NCI-H748 (cell line): ENCODE results near the gene NINL.

ENCODE experiments used
- DNase-seq: peaks from one replicate; lab custom pipeline; 2025; ENCODE audit not compliant: unreplicated experiment; lab: John Stamatoyannopoulos, UW

NINL gene

DNA sequence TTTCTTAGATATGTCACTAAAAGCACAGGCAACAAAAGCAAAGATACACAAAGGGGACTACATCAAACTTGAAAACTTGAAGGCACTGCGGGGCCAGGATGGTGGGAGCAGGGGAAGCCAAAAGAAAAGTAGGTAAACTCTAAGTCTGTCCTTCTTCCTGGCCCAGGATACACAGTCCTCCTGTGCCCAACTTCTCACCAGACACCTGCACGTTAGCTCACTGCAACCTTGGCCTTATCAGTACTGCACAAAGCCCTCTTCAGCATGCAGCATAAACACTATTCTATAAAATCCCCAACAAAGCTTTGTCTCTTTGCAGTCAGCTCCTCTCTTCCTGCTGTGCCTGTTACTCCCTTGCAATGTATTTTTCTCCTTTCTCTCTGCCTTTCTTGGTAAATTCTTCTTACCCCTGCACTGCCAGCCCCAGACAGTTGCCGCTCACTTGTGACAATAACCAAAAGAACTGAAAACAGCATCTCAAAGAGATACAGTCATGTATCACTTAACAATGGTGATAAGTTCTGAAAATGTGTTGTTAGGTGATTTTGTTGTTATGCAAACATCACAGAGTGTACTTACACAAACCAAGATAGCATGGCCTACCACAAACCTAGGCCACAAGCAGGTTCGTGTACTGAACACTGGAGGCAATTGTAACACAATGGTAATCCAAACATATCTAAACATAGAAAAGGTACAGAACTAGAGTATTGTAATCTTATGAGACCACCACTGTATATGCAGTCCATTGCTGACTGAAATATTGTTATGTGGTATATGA is 51.2 kb downstream of the NINL start:
- DNase-seq = no peak

DNA sequence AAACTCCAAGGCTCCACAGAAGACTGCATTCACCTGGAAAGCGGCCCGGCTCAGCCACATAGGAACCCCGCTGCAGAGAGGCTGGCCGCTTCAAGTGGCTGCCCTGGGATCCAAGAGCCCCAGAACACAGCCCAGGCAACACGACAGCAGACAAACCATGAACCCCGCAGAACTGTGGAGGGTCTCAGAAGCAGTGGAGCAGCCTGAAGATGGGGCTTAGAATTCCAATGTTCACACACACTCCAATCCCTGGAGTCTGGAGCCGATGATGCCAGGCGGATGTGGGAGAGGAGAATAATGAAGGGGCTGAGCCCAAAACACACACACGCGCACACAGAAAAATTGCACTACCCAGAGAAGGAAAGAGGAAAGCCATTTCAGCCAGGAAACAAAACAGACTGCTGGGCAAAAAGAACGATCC is 52.4 kb downstream of the NINL start:
- no peak for DNase-seq

DNA sequence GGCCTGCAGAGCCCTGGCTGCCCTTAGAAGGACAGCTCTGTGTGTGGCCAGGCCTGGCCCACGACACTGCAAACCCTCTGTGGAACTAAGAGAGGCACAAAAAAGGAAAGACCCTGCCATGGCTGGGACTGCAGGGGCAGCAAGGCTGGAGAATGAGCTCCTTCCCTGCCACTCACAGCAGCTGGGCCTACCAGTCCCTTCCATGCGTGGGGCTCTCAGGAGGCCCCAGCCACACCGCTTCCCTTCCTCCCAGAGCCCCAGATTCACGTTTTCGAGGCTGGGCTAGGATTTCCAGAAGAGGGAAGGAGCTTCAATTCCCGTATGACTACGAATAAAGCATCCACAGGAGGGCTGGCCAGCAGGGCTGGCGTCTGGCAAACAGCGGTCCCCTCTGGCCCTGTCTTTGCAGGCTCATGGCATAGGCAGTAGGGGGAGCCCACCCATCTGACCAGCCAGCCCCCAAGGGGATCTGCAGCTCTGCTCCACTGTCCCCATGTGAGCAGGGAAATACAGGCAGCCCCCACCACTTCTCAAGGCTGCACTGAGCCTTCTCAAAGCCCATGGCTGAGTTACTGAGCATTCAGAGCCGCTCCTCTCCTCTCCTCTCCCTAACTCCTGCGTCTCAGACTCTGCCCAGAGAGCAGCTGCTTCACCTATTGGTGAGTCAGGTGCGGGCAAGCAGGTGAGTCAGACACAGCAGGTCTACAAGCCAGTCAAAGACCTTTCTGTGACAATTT is 53.1 kb downstream of the NINL start:
- no peak for DNase-seq

DNA sequence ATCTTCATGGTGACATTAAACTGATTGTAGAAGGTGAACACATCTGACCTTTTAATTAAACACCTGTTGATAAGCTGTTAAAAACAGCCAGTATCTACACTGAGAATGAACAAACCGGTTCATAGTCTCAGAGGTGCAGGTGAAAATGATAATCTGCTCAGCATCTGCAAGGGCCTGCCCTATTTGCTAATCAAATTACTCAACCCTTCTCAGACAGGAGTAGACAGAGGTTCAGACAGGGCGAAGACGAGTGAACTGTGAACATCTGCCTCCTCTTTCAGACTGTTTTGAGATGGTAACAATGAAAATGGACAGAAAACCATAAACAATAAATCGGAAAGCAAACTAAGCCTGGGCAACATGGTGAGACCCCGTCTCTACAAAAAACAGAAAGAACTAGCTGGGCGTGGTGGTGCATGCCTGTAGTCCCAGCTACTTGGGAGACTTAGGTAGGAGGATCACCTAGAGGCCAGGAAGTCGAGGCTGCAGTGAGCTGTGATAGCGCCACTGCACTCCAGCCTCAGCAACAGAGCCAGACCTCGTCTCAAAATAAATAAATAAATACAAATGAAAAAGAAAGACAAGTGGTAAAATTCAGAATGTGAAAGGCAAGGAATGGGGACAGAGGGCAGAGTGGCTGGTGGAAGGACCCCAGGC is 55.9 kb downstream of the NINL start:
- DNase-seq = no peak

DNA sequence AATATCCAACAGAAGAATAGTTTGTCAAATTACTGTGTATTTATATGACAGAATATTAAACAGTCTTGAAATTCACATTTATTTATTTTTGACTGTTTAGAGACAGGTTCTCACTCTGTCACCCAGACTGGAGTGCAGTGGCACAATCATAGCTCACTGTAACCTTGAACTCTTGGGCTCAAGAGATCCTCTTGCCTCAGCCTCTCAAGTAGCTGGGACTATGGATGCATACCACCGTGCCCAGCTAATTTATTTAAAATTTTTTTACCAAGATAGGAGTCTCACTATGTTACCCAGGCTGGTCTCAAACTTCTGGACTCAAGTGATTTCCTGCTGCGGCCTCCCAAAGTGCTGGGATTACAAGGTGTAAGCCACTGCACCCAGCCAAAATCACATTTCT is 57.4 kb downstream of the NINL start:
- no peak for DNase-seq

DNA sequence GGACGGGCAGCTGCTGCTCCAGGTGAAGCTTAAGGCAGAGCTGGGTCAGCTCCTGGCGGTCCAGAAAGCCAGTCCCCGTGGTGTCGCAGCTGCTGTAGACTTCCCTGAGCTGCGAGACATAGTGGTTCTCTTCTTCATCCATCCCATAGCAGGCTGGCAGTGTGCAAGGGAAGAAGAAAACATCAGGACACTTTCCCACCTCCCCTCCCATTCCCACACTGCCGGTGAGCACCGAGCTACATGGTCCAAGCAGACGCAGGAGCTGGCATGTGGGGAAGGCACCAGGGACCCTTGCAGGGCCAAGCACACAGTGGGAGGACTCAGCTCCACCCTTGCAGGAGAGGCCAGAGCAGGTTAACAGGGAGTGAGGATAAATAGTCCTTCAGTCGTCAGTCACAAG is 58.9 kb downstream of the NINL start:
- no peak for DNase-seq

DNA sequence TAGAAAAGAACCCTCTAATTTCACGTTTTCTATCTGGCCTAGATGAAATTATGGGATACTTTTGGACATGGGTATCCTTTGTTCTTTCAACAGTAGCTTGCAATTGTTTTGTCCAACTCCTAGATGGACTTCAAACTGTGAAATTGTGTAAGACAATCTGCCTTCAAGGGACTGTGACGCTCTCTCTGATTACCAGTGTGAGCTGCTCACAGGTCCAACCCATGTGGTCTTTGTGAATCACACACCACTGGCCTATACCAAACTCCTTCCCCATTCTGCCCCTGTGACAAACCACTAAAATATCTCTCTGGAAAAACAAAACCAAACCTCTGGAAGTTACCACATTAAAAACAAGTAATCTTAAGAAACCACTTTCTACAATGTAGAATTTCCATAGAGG is 59.5 kb downstream of the NINL start:
- no peak for DNase-seq

DNA sequence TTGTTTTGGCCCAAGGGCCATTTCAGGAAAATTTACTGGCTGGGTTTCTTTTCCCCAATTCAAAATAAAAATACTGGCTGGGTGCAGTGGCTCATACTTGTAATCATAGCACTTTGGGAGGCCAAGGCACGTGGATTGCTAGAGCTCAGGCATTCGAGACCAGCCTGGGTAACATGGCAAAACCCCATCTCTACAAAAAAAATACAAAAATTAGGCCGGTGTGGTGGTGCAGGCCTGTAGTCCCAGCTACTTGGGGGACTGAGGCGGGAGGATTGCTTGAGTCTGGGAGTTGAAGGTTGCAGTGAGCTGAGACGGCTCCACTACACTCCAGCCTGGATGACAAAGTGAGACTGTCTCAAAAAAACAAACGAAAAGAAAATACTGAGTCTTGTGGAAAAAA is 60.0 kb downstream of the NINL start:
- no peak for DNase-seq

DNA sequence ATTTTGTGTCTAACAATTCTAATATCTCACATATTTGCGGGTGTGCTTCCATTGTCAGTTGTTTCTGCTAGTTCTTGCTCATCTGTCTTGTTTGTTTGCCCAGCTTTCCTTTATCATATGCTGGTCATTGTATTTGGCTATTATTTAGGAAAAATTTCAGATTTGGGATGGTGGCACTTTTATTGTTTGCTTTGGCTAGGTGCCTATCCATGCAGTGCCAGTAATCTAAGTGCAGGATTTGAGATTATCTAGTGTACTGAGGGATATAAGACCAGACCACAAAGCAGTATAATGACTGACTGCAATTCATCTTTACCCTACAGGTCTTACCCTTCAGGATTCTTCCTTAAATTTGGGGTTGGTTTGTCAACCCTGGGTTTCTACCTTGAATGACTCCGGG is 63.9 kb downstream of the NINL start:
- DNase-seq = no peak

DNA sequence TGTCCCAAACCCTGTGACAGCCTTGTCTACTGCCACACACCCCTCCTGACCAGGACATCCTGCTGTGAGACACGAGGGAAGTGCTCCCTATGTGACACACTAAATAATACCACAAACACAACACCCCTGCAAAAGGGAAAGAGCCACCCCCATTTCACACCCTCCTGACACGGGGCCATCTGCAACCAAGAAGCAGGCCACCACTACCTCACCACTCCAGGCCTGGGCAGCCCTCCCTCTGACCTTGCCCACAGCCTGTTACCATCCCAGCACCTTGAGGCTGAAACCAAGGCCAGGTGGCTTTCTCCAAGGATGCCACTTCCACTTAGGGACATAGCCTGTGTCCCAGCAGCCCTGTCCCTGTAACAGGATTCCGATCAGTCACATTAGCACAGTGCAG is 68.2 kb downstream of the NINL start:
- no peak for DNase-seq

DNA sequence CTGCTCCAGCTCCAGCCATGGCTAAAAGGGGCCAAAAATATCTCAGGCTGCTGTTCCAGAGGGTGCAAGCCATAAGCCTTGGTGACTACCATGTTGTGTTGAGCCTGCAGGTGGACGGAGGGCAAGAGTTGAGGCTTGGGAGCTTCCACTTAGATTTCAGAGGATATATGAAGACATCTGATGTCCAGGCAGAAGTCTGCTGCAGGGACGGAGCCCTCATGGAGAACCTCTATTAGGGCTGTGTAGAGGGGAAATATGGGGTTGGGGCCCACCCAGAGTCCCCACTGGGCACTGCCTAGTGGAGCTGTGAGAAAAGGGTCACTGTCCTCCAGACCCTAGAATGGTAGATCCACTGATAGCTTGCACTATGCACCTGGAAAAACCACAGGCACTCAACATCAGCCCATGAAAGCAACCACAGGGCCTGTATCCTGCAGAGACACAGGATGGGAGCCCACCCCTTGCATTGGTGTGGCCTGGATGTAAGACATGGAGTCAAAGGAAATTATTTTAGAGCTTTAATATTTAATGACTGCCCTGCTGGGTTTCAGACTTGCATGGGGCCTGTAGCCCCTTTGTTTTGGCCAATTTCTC is 70.5 kb downstream of the NINL start:
- no peak for DNase-seq

DNA sequence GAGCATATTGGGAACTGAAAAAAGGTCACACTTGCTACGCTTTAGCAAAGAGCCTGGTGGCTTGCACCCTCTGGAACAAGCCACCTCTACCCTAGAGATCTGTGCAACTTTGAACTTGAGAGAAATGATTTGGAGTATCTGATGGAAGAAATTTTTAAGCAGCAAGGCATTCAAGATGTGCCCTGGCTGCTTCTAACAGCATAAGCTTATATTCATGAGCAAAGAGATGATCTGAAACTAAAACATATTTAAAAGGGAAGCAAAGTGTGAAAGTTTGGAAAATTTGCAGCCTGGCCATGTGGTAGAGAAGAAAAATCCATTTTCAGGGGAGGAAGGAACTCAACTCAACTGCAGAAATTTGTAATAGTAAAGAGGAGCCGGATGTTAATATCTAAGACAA is 71.1 kb downstream of the NINL start:
- no peak for DNase-seq

DNA sequence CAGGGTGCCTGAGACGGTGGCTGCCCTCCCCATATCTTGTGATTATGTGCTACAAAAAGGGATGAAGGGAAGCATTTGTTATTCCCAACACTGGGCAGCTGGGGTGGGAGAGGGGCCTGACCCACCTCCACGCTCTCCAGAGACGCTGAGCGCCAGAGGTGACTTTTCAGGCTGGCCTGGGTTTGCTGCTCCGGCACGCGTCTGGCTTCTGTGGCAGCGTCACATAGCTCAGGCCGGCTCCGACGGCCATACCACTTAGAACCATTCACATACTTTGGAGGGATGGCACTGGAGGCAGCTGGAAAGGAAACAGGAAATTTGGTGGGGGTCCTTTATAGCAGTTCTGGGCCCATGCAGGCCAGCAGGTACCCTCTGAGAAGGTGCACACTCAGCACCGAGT is 72.6 kb downstream of the NINL start:
- no peak for DNase-seq

DNA sequence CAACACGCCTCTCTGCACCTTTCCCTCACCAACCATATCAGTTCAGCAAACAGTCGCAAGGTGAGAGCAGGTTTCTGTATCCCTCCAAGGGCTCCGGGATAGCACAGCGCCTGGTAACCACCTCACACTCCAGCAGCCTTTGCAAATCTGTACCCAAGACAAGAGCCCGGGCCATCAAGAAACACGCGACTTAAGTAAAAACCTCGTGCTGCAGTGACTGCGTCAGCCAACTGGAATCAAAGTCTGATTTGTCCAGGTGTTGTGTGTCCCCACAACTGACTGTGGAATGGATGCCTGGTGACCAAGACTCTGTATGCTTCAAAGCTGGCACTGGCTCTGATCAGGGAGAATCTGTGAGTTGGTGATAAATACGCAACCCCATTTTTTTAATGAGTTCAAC is 74.1 kb downstream of the NINL start:
- no peak for DNase-seq

DNA sequence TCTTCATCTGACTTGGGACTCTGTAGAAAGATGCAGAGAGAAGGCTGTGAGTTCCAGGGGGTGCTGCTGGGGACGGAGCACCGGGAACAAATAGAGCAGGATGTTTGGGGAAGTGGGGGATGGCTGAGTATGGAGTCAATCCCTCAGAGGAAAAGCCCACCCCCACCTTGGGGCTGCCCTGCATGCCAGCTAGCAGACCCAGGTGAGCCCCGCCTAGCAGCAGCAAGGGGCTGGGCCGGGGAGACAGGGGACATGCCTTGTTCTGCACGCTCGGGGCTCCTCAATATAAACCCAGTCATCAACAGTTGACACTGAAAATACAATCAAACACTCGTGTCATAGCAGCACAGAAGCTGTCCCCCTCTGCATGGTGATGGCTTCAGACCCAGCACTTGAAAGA is 74.6 kb downstream of the NINL start:
- DNase-seq = no peak

DNA sequence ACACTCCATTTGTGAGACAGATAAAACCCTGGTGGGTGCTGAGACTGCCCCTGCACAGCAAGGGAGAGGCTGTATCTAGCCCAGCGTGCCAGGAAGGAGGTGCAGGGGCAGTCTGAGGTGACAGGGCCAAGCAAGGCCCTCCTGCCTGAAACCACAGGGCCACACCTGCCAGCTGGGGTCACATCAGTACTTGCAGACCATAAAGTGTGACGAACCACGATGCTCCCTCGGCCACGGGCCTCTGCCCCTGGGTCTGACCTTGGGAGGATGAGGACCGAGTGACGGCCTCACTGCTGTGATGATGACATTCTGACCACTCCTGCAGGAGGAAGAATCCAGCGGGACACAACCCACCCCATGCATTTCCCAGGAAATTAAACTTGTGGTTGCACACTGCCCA is 75.1 kb downstream of the NINL start:
- DNase-seq = no peak

DNA sequence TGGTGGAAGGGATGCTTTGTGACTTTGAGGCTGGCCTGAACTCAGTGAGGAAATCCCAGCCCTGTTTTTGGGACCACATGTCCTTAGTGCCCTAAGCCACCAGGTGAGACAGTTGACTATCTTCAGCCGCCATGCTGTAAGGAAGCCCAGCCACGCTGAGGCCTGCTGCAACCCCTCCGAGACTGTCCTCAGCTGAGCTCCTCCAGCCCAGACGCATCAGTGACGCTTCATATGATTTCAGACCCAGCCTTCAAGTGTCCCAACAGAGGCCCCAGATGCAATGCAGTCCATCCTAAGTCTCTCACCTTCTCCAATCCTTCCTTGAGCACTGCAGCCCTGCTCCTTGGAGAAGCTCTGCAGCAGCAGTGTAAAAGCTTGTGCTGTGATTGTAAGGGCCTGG is 76.2 kb downstream of the NINL start:
- no peak for DNase-seq

DNA sequence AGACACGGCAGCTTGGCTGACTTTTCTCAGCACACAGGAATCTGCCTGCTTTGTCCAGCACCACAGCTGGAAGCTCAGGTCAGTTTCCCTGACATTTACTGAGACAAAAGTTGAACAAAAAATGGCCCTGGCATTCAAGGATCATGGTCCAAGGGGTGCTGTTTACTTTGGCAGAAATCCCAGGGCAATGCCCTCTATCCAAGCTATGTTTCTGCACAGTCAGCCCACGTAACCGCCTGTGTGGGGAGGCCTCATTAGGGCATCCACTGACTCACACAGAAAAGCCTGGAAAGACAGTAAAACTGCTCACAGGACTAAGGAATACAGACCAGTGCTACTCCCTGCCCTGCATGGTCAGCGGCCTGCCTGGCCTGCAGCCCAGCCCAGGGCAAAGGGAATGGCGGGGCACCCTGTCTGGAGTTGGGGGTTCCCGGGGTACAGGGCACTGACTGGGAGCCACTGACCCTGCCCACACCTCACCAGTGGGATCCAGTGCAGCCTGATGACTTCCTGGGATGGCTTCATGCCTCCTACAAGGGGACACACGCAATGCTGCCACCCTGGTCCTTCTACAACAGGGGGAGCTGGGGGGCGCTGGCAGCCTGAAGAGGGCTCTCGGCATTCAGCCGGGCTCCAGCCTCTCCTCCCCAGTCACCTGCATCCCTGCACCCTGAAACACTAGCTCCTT is 77.1 kb downstream of the NINL start:
- peak; percentile 49 for DNase-seq

DNA sequence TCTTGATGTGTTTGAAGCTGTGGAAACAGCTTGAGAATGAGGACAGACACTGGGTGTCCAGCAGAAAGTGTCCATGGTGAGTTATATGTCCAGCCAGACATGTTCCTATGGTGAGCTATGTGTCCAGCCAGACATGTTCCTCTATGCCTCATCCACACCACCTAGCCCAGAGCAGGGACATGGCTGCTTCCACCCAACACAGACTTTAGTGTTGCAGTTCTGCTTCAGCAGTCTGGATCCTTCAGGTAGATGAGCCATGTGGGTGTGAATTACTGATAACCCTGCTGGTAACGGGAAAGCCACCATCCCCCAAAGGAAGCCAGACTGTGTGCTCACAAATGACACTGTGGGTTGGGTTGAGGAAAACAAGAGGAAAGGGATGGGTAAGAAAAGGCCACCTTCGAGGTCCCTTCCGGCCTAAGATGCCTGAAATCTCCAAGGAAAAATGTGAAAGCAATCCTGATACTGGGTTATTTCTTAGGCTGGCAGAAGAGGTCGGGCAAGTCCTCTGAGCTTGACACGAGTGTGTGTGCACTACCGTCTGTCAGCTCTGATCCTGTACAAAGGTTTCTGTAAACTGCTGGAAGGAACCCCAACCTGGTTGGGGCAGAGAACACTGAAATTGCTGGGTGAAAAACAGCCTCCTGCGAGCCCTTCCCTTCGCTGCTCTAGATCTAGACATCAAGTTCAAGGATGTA is 77.8 kb downstream of the NINL start:
- DNase-seq = no peak

DNA sequence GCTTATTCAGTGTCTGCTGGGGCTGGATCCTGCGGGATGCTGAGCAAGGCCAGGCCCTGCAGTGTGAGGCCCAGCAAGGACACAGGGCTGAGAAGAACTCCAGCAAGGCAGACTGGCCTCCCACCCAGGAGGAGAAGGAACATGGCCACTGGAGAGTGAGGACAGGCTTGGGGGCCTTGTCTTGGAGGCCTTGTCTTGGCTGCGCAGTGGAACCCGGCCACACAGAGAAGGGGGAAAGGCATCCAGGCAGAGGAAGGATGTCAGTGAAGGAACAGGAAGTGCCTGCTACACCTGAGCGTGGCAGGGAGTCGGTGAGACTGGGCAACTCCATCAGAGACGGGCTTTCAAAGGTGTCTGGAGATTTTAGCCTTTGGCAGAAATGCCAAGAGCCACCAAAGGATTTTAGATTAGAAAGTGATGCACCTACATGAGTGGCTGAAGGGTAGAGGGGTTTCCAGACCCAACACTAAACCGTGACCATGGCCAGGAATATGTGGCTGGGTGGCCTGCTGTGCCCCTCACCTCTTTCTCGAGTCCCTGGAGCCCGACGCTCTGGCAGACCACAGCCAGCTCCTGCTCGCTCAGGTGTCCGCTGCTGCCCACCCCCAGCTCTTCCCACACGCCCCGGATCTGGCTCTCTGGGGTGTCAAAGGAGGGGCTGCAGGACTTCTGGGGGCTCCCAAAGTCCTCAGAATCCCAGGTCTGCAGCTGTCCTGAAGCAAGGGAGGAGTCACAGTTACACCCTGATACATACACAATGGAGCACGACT is 80.8 kb downstream of the NINL start:
- no peak for DNase-seq
